ENCODE data around the gene PAPPA2. TPM values are rescaled to one million over a fixed set of nuclear protein-coding genes. Genes with fewer than 3 reads are reported as not detected.

The PAPPA2 gene
- total RNA-seq, 1 experiment from 2014 or later = not detected

GRCh38 chr1:176576670-176577069 is 113.7 kb downstream of the PAPPA2 start:
- Histone ChIP-seq H3K36me3 (ENCODE audit: insufficient read depth, low read length) (no peaks in the 10 kb centered on the region), H2AFZ (ENCODE audit: low read length) (no peak overlapping the region), H3K4me1 (ENCODE audit: low read length) (no peaks in the 10 kb centered on the region), H3K9me2 (replicated peaks; ENCODE audit: insufficient read depth, low read length) (no peaks in the 10 kb centered on the region), H3K27me3 (ENCODE audit: low read length) (no peaks in the 10 kb centered on the region), H3K9me3 (ENCODE audit: low read length) (no peaks in the 10 kb centered on the region), H3K27ac (ENCODE audit: low read length) (no peak overlapping the region), H3K4me3 (ENCODE audit: low read length) (no peak overlapping the region), H3K79me2 (ENCODE audit: low read length) (no peaks in the 10 kb centered on the region), H3K9ac (ENCODE audit: low read length) (no peak overlapping the region), H3K4me2 (ENCODE audit: low read depth, low read length, poor library complexity, severe bottlenecking) (no peak overlapping the region), H4K20me1 (ENCODE audit: insufficient read depth, low read depth, low read length) (no peaks in the 10 kb centered on the region)
- DNase-seq = no peak

GRCh38 chr1:176577646-176578197 is 114.7 kb downstream of the PAPPA2 start:
- Histone ChIP-seq H2AFZ (ENCODE audit: low read length) (no peak overlapping the region), H3K79me2 (ENCODE audit: low read length) (no peaks in the 10 kb centered on the region), H3K4me3 (ENCODE audit: low read length) (no peak overlapping the region), H3K27me3 (ENCODE audit: low read length) (no peaks in the 10 kb centered on the region), H3K9ac (ENCODE audit: low read length) (no peak overlapping the region), H3K36me3 (ENCODE audit: insufficient read depth, low read length) (no peaks in the 10 kb centered on the region), H3K4me1 (ENCODE audit: low read length) (no peaks in the 10 kb centered on the region), H4K20me1 (ENCODE audit: insufficient read depth, low read depth, low read length) (no peaks in the 10 kb centered on the region), H3K4me2 (ENCODE audit: low read depth, low read length, poor library complexity, severe bottlenecking) (no peak overlapping the region), H3K9me3 (ENCODE audit: low read length) (no peaks in the 10 kb centered on the region), H3K27ac (ENCODE audit: low read length) (no peak overlapping the region), H3K9me2 (replicated peaks; ENCODE audit: insufficient read depth, low read length) (no peaks in the 10 kb centered on the region)
- DNase-seq = no peak

- Histone ChIP-seq H3K27me3 (ENCODE audit: low read length) (no peaks in the 10 kb centered on the region), H3K27ac (ENCODE audit: low read length) (no peak overlapping the region), H3K4me1 (ENCODE audit: low read length) (no peaks in the 10 kb centered on the region), H3K9me3 (ENCODE audit: low read length) (no peaks in the 10 kb centered on the region), H3K9ac (ENCODE audit: low read length) (no peak overlapping the region), H3K9me2 (replicated peaks; ENCODE audit: insufficient read depth, low read length) (no peaks in the 10 kb centered on the region), H4K20me1 (ENCODE audit: insufficient read depth, low read depth, low read length) (no peaks in the 10 kb centered on the region), H2AFZ (ENCODE audit: low read length) (no peak overlapping the region), H3K79me2 (ENCODE audit: low read length) (no peaks in the 10 kb centered on the region), H3K36me3 (ENCODE audit: insufficient read depth, low read length) (no peaks in the 10 kb centered on the region), H3K4me2 (ENCODE audit: low read depth, low read length, poor library complexity, severe bottlenecking) (no peak overlapping the region), H3K4me3 (ENCODE audit: low read length) (no peak overlapping the region)
- no peak for DNase-seq
Observed at GRCh38 chr1:176579087-176579486, 116.1 kb downstream of the PAPPA2 start.

- Histone ChIP-seq H3K79me2 (ENCODE audit: low read length) (no peaks in the 10 kb centered on the region), H3K4me2 (ENCODE audit: low read depth, low read length, poor library complexity, severe bottlenecking) (no peak overlapping the region), H3K27me3 (ENCODE audit: low read length) (no peaks in the 10 kb centered on the region), H3K4me1 (ENCODE audit: low read length) (no peaks in the 10 kb centered on the region), H4K20me1 (ENCODE audit: insufficient read depth, low read depth, low read length) (no peaks in the 10 kb centered on the region), H3K36me3 (ENCODE audit: insufficient read depth, low read length) (no peaks in the 10 kb centered on the region), H2AFZ (ENCODE audit: low read length) (no peak overlapping the region), H3K27ac (ENCODE audit: low read length) (no peak overlapping the region), H3K9me3 (ENCODE audit: low read length) (no peaks in the 10 kb centered on the region), H3K4me3 (ENCODE audit: low read length) (no peak overlapping the region), H3K9ac (ENCODE audit: low read length) (no peak overlapping the region), H3K9me2 (replicated peaks; ENCODE audit: insufficient read depth, low read length) (no peaks in the 10 kb centered on the region)
- no peak for DNase-seq
Observed at GRCh38 chr1:176595217-176595616, 132.2 kb downstream of the PAPPA2 start.

GRCh38 chr1:176601348-176601747 is 138.4 kb downstream of the PAPPA2 start:
- no peaks in the 10 kb centered on the region for H3K9me2 ChIP-seq (replicated peaks; ENCODE audit: insufficient read depth, low read length)
- H3K36me3 ChIP-seq (ENCODE audit: insufficient read depth, low read length) = no peaks in the 10 kb centered on the region
- no peaks in the 10 kb centered on the region for H3K9me3 ChIP-seq (ENCODE audit: low read length)
- H3K9ac ChIP-seq (ENCODE audit: low read length) = no peak overlapping the region
- no peaks in the 10 kb centered on the region for H3K4me1 ChIP-seq (ENCODE audit: low read length)
- no peak for DNase-seq
- no peaks in the 10 kb centered on the region for H3K79me2 ChIP-seq (ENCODE audit: low read length)
- no peak overlapping the region for H2AFZ ChIP-seq (ENCODE audit: low read length)
- H3K4me3 ChIP-seq (ENCODE audit: low read length) = no peak overlapping the region
- H3K27ac ChIP-seq (ENCODE audit: low read length) = no peak overlapping the region
- no peak overlapping the region for H3K4me2 ChIP-seq (ENCODE audit: low read depth, low read length, poor library complexity, severe bottlenecking)
- H4K20me1 ChIP-seq (ENCODE audit: insufficient read depth, low read depth, low read length) = no peaks in the 10 kb centered on the region
- no peaks in the 10 kb centered on the region for H3K27me3 ChIP-seq (ENCODE audit: low read length)

- Histone ChIP-seq H2AFZ (ENCODE audit: low read length) (no peak overlapping the region), H3K36me3 (ENCODE audit: insufficient read depth, low read length) (no peaks in the 10 kb centered on the region), H3K9me2 (replicated peaks; ENCODE audit: insufficient read depth, low read length) (no peaks in the 10 kb centered on the region), H4K20me1 (ENCODE audit: insufficient read depth, low read depth, low read length) (no peaks in the 10 kb centered on the region), H3K9me3 (ENCODE audit: low read length) (no peaks in the 10 kb centered on the region), H3K9ac (ENCODE audit: low read length) (no peak overlapping the region), H3K27ac (ENCODE audit: low read length) (no peak overlapping the region), H3K79me2 (ENCODE audit: low read length) (no peaks in the 10 kb centered on the region), H3K4me1 (ENCODE audit: low read length) (no peaks in the 10 kb centered on the region), H3K4me2 (ENCODE audit: low read depth, low read length, poor library complexity, severe bottlenecking) (no peak overlapping the region), H3K27me3 (ENCODE audit: low read length) (no peaks in the 10 kb centered on the region), H3K4me3 (ENCODE audit: low read length) (no peak overlapping the region)
- no peak for DNase-seq
Observed at GRCh38 chr1:176602388-176603004, 139.5 kb downstream of the PAPPA2 start.

GRCh38 chr1:176603696-176604095 is 140.7 kb downstream of the PAPPA2 start:
- H3K27me3 ChIP-seq (ENCODE audit: low read length) = no peaks in the 10 kb centered on the region
- H2AFZ ChIP-seq (ENCODE audit: low read length) = no peak overlapping the region
- DNase-seq = no peak
- no peak overlapping the region for H3K9ac ChIP-seq (ENCODE audit: low read length)
- no peak overlapping the region for H3K4me3 ChIP-seq (ENCODE audit: low read length)
- H3K4me1 ChIP-seq (ENCODE audit: low read length) = no peaks in the 10 kb centered on the region
- no peak overlapping the region for H3K4me2 ChIP-seq (ENCODE audit: low read depth, low read length, poor library complexity, severe bottlenecking)
- no peak overlapping the region for H3K27ac ChIP-seq (ENCODE audit: low read length)
- no peaks in the 10 kb centered on the region for H3K9me3 ChIP-seq (ENCODE audit: low read length)
- no peaks in the 10 kb centered on the region for H3K36me3 ChIP-seq (ENCODE audit: insufficient read depth, low read length)
- no peaks in the 10 kb centered on the region for H3K79me2 ChIP-seq (ENCODE audit: low read length)
- H3K9me2 ChIP-seq (replicated peaks; ENCODE audit: insufficient read depth, low read length) = no peaks in the 10 kb centered on the region
- no peaks in the 10 kb centered on the region for H4K20me1 ChIP-seq (ENCODE audit: insufficient read depth, low read depth, low read length)

- Histone ChIP-seq H3K36me3 (ENCODE audit: insufficient read depth, low read length) (no peaks in the 10 kb centered on the region), H3K27ac (ENCODE audit: low read length) (no peak overlapping the region), H3K4me2 (ENCODE audit: low read depth, low read length, poor library complexity, severe bottlenecking) (no peak overlapping the region), H4K20me1 (ENCODE audit: insufficient read depth, low read depth, low read length) (no peaks in the 10 kb centered on the region), H3K79me2 (ENCODE audit: low read length) (no peaks in the 10 kb centered on the region), H3K9me3 (ENCODE audit: low read length) (no peaks in the 10 kb centered on the region), H3K4me3 (ENCODE audit: low read length) (no peak overlapping the region), H3K9me2 (replicated peaks; ENCODE audit: insufficient read depth, low read length) (no peaks in the 10 kb centered on the region), H3K9ac (ENCODE audit: low read length) (no peak overlapping the region), H2AFZ (ENCODE audit: low read length) (no peak overlapping the region), H3K27me3 (ENCODE audit: low read length) (no peaks in the 10 kb centered on the region), H3K4me1 (ENCODE audit: low read length) (no peaks in the 10 kb centered on the region)
- no peak for DNase-seq
Observed at GRCh38 chr1:176604461-176604860, 141.5 kb downstream of the PAPPA2 start.
